ENCODE data around the gene CDHR5. TPM values are rescaled to one million over a fixed set of nuclear protein-coding genes. Genes with fewer than 3 reads are reported as not detected.

CDHR5 gene
- total RNA-seq, 1 experiment from 2014 or later: not detected

DNA sequence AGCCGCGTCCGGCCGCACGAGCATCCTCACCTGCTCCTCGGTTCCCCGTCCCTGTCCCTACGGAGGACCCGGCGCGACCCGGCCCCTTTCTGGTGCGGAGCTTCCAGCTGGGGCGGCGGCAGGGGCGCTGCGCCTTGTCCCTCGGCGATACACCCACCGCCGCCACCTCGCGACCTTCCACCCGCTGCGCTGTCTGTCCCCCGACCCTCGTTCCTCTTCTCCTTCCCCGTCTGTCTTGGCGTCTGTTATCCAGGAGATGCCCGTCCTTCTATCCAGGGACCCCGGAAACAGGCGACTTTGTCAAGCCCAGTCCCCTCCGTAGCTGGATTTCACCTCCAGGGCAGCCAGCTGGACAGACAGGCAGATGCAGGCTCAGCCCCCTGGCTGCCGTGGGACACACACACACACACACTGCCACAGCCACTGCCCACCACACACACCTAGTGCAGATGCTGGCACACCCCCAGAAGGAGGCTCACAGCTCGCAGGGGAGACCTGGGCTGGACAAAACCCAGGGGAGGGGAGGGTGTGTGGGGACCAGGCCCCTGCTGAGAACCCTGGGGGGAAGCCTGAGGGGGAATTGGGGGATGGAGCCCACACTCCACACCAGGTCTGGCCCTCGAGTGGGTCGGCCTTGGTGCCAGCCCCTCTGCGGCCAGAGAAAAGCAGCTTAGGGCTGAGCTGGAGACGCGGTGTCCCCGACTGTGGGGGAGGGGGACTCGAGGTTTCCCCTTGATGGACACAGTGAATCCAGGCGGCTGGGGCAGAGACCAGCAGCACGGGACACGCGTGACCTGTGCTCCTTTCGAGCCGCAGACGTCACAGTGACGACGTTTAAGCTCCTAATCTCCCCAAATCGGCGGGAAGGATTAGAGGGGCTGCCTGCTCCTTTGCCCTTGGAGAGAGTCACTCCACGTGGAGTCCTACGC is 13.1 kb upstream of the CDHR5 start:
- intact Hi-C loops (cut with micrococcal nuclease; ENCODE audit: unreplicated experiment): no loop called here
- H3K27ac ChIP-seq (ENCODE audit: low read depth, low read length, poor library complexity, severe bottlenecking): peak overlapping the region; percentile 82
- DNase-seq (ENCODE audit: low spot score): peak; percentile 40
- no peaks in the 10 kb centered on the region for H3K36me3 ChIP-seq (ENCODE audit: insufficient read depth, low read length, poor library complexity, severe bottlenecking)
- no peaks in the 10 kb centered on the region for H3K27me3 ChIP-seq (replicated peaks; ENCODE audit: insufficient read depth, low read depth, low read length, poor library complexity)
- ChIA-PET CTCF (no interaction called here), POLR2A (ENCODE audit: low non-redundant PET) (no interaction called here)
- peak overlapping the region; percentile 15 for H3K4me3 ChIP-seq (ENCODE audit: low read depth, low read length, poor library complexity, severe bottlenecking)
- H3K4me1 ChIP-seq (ENCODE audit: insufficient read depth, low read length, poor library complexity, severe bottlenecking): peaks cover 49% of the 10 kb centered on the region
- TF ChIP-seq EZH2 (IDR thresholded peaks at IDR 0.05; ENCODE audit: borderline replicate concordance, low read depth, low read length, poor library complexity, severe bottlenecking): no peak
- TF ChIP-seq, protein P1, sequence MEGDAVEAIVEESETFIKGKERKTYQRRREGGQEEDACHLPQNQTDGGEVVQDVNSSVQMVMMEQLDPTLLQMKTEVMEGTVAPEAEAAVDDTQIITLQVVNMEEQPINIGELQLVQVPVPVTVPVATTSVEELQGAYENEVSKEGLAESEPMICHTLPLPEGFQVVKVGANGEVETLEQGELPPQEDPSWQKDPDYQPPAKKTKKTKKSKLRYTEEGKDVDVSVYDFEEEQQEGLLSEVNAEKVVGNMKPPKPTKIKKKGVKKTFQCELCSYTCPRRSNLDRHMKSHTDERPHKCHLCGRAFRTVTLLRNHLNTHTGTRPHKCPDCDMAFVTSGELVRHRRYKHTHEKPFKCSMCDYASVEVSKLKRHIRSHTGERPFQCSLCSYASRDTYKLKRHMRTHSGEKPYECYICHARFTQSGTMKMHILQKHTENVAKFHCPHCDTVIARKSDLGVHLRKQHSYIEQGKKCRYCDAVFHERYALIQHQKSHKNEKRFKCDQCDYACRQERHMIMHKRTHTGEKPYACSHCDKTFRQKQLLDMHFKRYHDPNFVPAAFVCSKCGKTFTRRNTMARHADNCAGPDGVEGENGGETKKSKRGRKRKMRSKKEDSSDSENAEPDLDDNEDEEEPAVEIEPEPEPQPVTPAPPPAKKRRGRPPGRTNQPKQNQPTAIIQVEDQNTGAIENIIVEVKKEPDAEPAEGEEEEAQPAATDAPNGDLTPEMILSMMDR (conservative IDR thresholded peaks at IDR 0.05; ENCODE audit: low read depth, low read length): no peak
- no TSS peak for BruUV-seq (replicated peaks)
- H3K9me3 ChIP-seq (ENCODE audit: low read depth, low read length, poor library complexity, severe bottlenecking): no peaks in the 10 kb centered on the region

DNA sequence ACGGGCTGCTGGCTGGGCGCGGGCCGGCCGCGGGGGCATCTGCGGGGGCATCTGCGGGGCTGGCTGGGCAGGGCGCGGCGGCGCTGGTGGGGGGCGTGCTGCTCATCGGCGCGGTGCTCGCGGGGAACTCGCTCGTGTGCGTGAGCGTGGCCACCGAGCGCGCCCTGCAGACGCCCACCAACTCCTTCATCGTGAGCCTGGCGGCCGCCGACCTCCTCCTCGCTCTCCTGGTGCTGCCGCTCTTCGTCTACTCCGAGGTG is 12.5 kb upstream of the CDHR5 start:
- intact Hi-C loops (cut with micrococcal nuclease; ENCODE audit: unreplicated experiment): no loop called here
- CTCF ChIA-PET: no interaction called here
- Histone ChIP-seq H3K27ac (ENCODE audit: low read depth, low read length, poor library complexity, severe bottlenecking) (no peak overlapping the region), H3K4me3 (ENCODE audit: low read depth, low read length, poor library complexity, severe bottlenecking) (peak overlapping the region; percentile 15), H3K27me3 (replicated peaks; ENCODE audit: insufficient read depth, low read depth, low read length, poor library complexity) (no peaks in the 10 kb centered on the region), H3K9me3 (ENCODE audit: low read depth, low read length, poor library complexity, severe bottlenecking) (no peaks in the 10 kb centered on the region), H3K36me3 (ENCODE audit: insufficient read depth, low read length, poor library complexity, severe bottlenecking) (no peaks in the 10 kb centered on the region), H3K4me1 (ENCODE audit: insufficient read depth, low read length, poor library complexity, severe bottlenecking) (peaks cover 45% of the 10 kb centered on the region)
- POLR2A ChIA-PET (ENCODE audit: low non-redundant PET): no interaction called here
- DNase-seq (ENCODE audit: low spot score): no peak
- TF ChIP-seq, protein P1 (conservative IDR thresholded peaks at IDR 0.05; ENCODE audit: low read depth, low read length): no peak
- TF ChIP-seq EZH2 (IDR thresholded peaks at IDR 0.05; ENCODE audit: borderline replicate concordance, low read depth, low read length, poor library complexity, severe bottlenecking): no peak
- no TSS peak for BruUV-seq (replicated peaks)

DNA sequence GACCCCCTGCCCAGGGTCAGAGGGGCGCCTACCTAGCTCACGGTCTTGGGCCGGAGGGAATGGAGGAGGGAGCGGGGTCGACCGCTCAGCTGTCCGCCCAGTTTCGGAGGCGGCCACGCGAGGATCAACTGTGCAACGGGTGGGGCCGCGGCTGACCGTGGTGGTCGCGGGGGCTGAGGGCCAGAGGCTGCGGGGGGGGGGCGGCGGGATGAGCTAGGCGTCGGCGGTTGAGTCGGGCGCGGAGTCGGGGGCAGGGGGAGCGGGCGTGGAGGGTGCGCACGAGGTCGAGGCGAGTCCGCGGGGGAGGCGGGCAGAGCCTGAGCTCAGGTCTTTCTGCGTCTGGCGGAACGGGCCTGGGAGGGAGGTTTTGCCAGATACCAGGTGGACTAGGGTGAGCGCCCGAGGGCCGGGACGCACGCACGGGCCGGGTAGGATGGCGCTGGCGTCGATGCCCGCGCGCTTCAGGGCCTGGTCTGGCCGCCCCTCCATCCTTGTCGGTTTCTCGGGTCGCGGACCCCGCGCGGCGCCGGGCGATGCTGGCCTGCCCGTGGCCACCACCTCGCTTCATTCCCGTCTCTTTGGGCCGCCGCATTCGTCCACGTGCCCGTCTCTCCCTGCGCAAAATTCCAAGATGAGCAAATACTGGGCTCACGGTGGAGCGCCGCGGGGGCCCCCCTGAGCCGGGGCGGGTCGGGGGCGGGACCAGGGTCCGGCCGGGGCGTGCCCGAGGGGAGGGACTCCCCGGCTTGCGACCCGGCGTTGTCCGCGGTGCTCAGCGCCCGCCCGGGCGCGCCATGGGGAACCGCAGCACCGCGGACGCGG is 12.0 kb upstream of the CDHR5 start, which contains the start of gene DRD4:
DRD4 (plus strand) TSS at position 759 of the 822 bp plus-strand sequence; CDS start at position 795, 36 bp downstream.
- POLR2A ChIA-PET (ENCODE audit: low non-redundant PET): no interaction called here
- intact Hi-C loops (cut with micrococcal nuclease; ENCODE audit: unreplicated experiment): no loop called here
- Histone ChIP-seq H3K36me3 (ENCODE audit: insufficient read depth, low read length, poor library complexity, severe bottlenecking) (no peaks in the 10 kb centered on the region), H3K9me3 (ENCODE audit: low read depth, low read length, poor library complexity, severe bottlenecking) (no peaks in the 10 kb centered on the region), H3K27me3 (replicated peaks; ENCODE audit: insufficient read depth, low read depth, low read length, poor library complexity) (no peaks in the 10 kb centered on the region), H3K4me1 (ENCODE audit: insufficient read depth, low read length, poor library complexity, severe bottlenecking) (peaks cover 40% of the 10 kb centered on the region), H3K4me3 (ENCODE audit: low read depth, low read length, poor library complexity, severe bottlenecking) (peak within 1 kb of the TSS; percentile 15), H3K27ac (ENCODE audit: low read depth, low read length, poor library complexity, severe bottlenecking) (peak within 1 kb of the TSS; percentile 82)
- no peak for TF ChIP-seq EZH2 (IDR thresholded peaks at IDR 0.05; ENCODE audit: borderline replicate concordance, low read depth, low read length, poor library complexity, severe bottlenecking)
- TF ChIP-seq, protein P1 (conservative IDR thresholded peaks at IDR 0.05; ENCODE audit: low read depth, low read length): no peak
- CTCF ChIA-PET: no interaction called here
- no peak for DNase-seq (ENCODE audit: low spot score)
- no TSS peak for BruUV-seq (replicated peaks)
